ENCODE results near the gene ANKS1B.

The ANKS1B gene

GRCh38 chr12:98719515-98720504, 1264.9 kb downstream of the ANKS1B start:
- Mint-ChIP-seq H3K4me3 (no peak overlapping the region), H3K27ac (no peak overlapping the region), H3K9me3 (no peaks in the 10 kb centered on the region), H3K4me1 (ENCODE audit: low read depth) (peaks cover 12% of the 10 kb centered on the region), H3K36me3 (ENCODE audit: low read depth) (peaks cover 82% of the 10 kb centered on the region), H3K27me3 (no peaks in the 10 kb centered on the region)
- intact Hi-C loops (cut with micrococcal nuclease): no loop called here

- Mint-ChIP-seq H3K27ac (peak overlapping the region; percentile 4), H3K4me1 (ENCODE audit: low read depth) (no peaks in the 10 kb centered on the region), H3K36me3 (ENCODE audit: low read depth) (peaks cover 79% of the 10 kb centered on the region), H3K9me3 (no peaks in the 10 kb centered on the region), H3K4me3 (no peak overlapping the region), H3K27me3 (no peaks in the 10 kb centered on the region)
- intact Hi-C loops (cut with micrococcal nuclease): no loop called here
Observed at GRCh38 chr12:98714426-98714825, 1270.3 kb downstream of the ANKS1B start.

- Mint-ChIP-seq H3K27ac (no peak overlapping the region), H3K9me3 (no peaks in the 10 kb centered on the region), H3K27me3 (no peaks in the 10 kb centered on the region), H3K36me3 (ENCODE audit: low read depth) (peaks cover 77% of the 10 kb centered on the region), H3K4me3 (no peak overlapping the region), H3K4me1 (ENCODE audit: low read depth) (no peaks in the 10 kb centered on the region)
- intact Hi-C loops (cut with micrococcal nuclease): no loop called here
Observed at GRCh38 chr12:98709022-98709421, 1275.7 kb downstream of the ANKS1B start.

- no peak overlapping the region for H3K27ac Mint-ChIP-seq
- H3K9me3 Mint-ChIP-seq: no peaks in the 10 kb centered on the region
- H3K4me3 Mint-ChIP-seq: no peak overlapping the region
- intact Hi-C loops (cut with micrococcal nuclease): no loop called here
- H3K27me3 Mint-ChIP-seq: no peaks in the 10 kb centered on the region
- peaks cover 6% of the 10 kb centered on the region for H3K4me1 Mint-ChIP-seq (ENCODE audit: low read depth)
- H3K36me3 Mint-ChIP-seq (ENCODE audit: low read depth): peaks cover 69% of the 10 kb centered on the region
Observed at GRCh38 chr12:98701166-98701565, 1283.6 kb downstream of the ANKS1B start.

GRCh38 chr12:98699586-98699985, 1285.2 kb downstream of the ANKS1B start:
- intact Hi-C loops (cut with micrococcal nuclease): loop anchor here (2.0 kb wide), 1 partner anchor 299 kb away; no protein-coding TSS in a partner anchor
- Mint-ChIP-seq H3K27me3 (no peaks in the 10 kb centered on the region), H3K36me3 (ENCODE audit: low read depth) (peaks cover 72% of the 10 kb centered on the region), H3K4me1 (ENCODE audit: low read depth) (peaks cover 6% of the 10 kb centered on the region), H3K27ac (no peak overlapping the region), H3K9me3 (no peaks in the 10 kb centered on the region), H3K4me3 (no peak overlapping the region)

GRCh38 chr12:98698603-98699463, 1285.9 kb downstream of the ANKS1B start:
- Mint-ChIP-seq H3K9me3 (no peaks in the 10 kb centered on the region), H3K36me3 (ENCODE audit: low read depth) (peaks cover 73% of the 10 kb centered on the region), H3K27me3 (no peaks in the 10 kb centered on the region), H3K4me3 (no peak overlapping the region), H3K27ac (no peak overlapping the region), H3K4me1 (ENCODE audit: low read depth) (peaks cover 12% of the 10 kb centered on the region)
- intact Hi-C loops (cut with micrococcal nuclease): loop anchor here (2.0 kb wide), 1 partner anchor 300 kb away; no protein-coding TSS in a partner anchor

- intact Hi-C loops (cut with micrococcal nuclease): no loop called here
- peaks cover 87% of the 10 kb centered on the region for H3K36me3 Mint-ChIP-seq (ENCODE audit: low read depth)
- H3K4me1 Mint-ChIP-seq (ENCODE audit: low read depth): peaks cover 12% of the 10 kb centered on the region
- no peak overlapping the region for H3K27ac Mint-ChIP-seq
- H3K9me3 Mint-ChIP-seq: no peaks in the 10 kb centered on the region
- no peaks in the 10 kb centered on the region for H3K27me3 Mint-ChIP-seq
- H3K4me3 Mint-ChIP-seq: no peak overlapping the region
Observed at GRCh38 chr12:98697209-98697608, 1287.5 kb downstream of the ANKS1B start.

GRCh38 chr12:98696036-98696646, 1288.6 kb downstream of the ANKS1B start:
- Mint-ChIP-seq H3K27me3 (no peaks in the 10 kb centered on the region), H3K4me3 (no peak overlapping the region), H3K9me3 (no peaks in the 10 kb centered on the region), H3K4me1 (ENCODE audit: low read depth) (peaks cover 20% of the 10 kb centered on the region), H3K27ac (no peak overlapping the region), H3K36me3 (ENCODE audit: low read depth) (peaks cover 87% of the 10 kb centered on the region)
- intact Hi-C loops (cut with micrococcal nuclease): no loop called here

- no peaks in the 10 kb centered on the region for H3K9me3 Mint-ChIP-seq
- H3K36me3 Mint-ChIP-seq (ENCODE audit: low read depth): peaks cover 99% of the 10 kb centered on the region
- intact Hi-C loops (cut with micrococcal nuclease): no loop called here
- peak overlapping the region; percentile 75 for H3K27ac Mint-ChIP-seq
- H3K4me1 Mint-ChIP-seq (ENCODE audit: low read depth): peaks cover 25% of the 10 kb centered on the region
- H3K27me3 Mint-ChIP-seq: no peaks in the 10 kb centered on the region
- H3K4me3 Mint-ChIP-seq: no peak overlapping the region
Observed at GRCh38 chr12:98691351-98691750, 1293.4 kb downstream of the ANKS1B start.

- Mint-ChIP-seq H3K9me3 (no peaks in the 10 kb centered on the region), H3K27me3 (no peaks in the 10 kb centered on the region), H3K36me3 (ENCODE audit: low read depth) (peaks cover 99% of the 10 kb centered on the region), H3K4me1 (ENCODE audit: low read depth) (peaks cover 16% of the 10 kb centered on the region), H3K4me3 (no peak overlapping the region), H3K27ac (no peak overlapping the region)
- intact Hi-C loops (cut with micrococcal nuclease): no loop called here
Observed at GRCh38 chr12:98686603-98687002, 1298.1 kb downstream of the ANKS1B start.

Measured in dendritic cell treated with granulocyte-macrophage colony-stimulating factor and Interleukin-4, amounts not matched to agents 40 ng/mL and 50 ng/mL, for 4 days (primary cell).